ENCODE data around the gene ISL2. TPM values are rescaled to one million over a fixed set of nuclear protein-coding genes. Genes with fewer than 3 reads are reported as not detected.

The ISL2 gene
- total and polyA plus RNA-seq, 2 of the 4 experiments (the other 2 are of a cell fraction) = 1.3 to 3.6 TPM

DNA sequence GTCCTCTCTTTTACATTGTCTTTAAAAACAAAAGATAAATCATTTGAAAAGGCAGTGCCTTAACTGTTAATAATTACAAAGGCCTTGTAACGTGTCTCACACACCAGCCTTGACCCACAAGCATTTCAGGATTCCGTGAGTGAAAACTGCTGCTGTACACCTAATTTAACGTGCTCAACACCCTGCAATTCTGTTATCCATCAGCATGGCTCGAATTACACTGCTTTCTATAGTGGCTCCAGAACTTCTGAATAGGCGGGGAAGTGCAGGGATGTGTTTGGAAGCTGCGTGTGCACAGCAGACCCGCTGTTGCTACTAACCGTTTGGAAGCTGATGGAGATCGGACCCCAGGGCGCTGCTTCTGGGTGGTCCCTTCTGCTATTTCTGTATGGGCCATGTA, 15.4 kb upstream of the ISL2 start:
- Histone ChIP-seq H2BK120ac (ENCODE audit: low read depth, low read length) (no peak overlapping the region), H3K27ac (ENCODE audit: insufficient read depth, low read length) (no peak overlapping the region), H2BK15ac (ENCODE audit: low read depth, low read length) (no peak overlapping the region), H4K91ac (ENCODE audit: insufficient read depth, low read depth, low read length) (no peak overlapping the region), H3K4me2 (ENCODE audit: low read depth, low read length) (no peak overlapping the region), H3K27me3 (ENCODE audit: control insufficient read depth, insufficient read depth, low read length) (peaks cover 18% of the 10 kb centered on the region), H4K5ac (ENCODE audit: low read depth, low read length) (no peak overlapping the region), H2BK20ac (ENCODE audit: low read depth, low read length) (0 out of 2 replicates have a peak overlapping the region, but pooled peaks have one; percentile 14), H3K9me1 (ENCODE audit: insufficient read depth, low read length) (no peaks in the 10 kb centered on the region), H3K4me3 (ENCODE audit: insufficient read depth, low read depth, low read length) (no peak overlapping the region), H2AK9ac (replicated peaks; ENCODE audit: low read depth, low read length, poor library complexity) (no peak overlapping the region), H4K8ac (ENCODE audit: low read depth in 2 of 2, low read length in 2 of 2) (no peak overlapping the region), H2BK5ac (ENCODE audit: low read depth, low read length, poor library complexity, severe bottlenecking) (no peak overlapping the region), H2AFZ (replicated peaks; ENCODE audit: low read length, poor library complexity) (peak overlapping the region; percentile 47), H3K18ac (ENCODE audit: low read depth, low read length) (no peak overlapping the region), H3K23ac (ENCODE audit: low read depth, low read length) (no peak overlapping the region), H2AK5ac (ENCODE audit: low read depth, low read length) (no peak overlapping the region), H3K4me1 (ENCODE audit: control insufficient read depth, insufficient read depth, low read length) (no peaks in the 10 kb centered on the region; the same call in 1 of the 2 replicates), H3K79me1 (ENCODE audit: low read depth in 1 of 2, low read length in 2 of 2) (no peaks in the 10 kb centered on the region), H4K20me1 (ENCODE audit: insufficient read depth, low read length) (no peaks in the 10 kb centered on the region), H3K9me3 (ENCODE audit: control insufficient read depth, insufficient read depth, low read length) (no peaks in the 10 kb centered on the region), H3K36me3 (ENCODE audit: control insufficient read depth, insufficient read depth, low read length) (no peaks in the 10 kb centered on the region), H3K14ac (replicated peaks; ENCODE audit: low read depth, low read length) (0 out of 2 replicates have a peak overlapping the region, but pooled peaks have one; percentile 25), H3K56ac (ENCODE audit: extremely low read depth, insufficient read depth, low read length) (no peak overlapping the region), H3K9ac (ENCODE audit: low read depth, low read length) (no peak overlapping the region), H3K4ac (ENCODE audit: low read depth, low read length) (no peak overlapping the region)
- ChIA-PET CTCF (no interaction called here), POLR2A (ENCODE audit: unreplicated experiment) (no interaction called here)
- TF ChIP-seq, protein P1, sequence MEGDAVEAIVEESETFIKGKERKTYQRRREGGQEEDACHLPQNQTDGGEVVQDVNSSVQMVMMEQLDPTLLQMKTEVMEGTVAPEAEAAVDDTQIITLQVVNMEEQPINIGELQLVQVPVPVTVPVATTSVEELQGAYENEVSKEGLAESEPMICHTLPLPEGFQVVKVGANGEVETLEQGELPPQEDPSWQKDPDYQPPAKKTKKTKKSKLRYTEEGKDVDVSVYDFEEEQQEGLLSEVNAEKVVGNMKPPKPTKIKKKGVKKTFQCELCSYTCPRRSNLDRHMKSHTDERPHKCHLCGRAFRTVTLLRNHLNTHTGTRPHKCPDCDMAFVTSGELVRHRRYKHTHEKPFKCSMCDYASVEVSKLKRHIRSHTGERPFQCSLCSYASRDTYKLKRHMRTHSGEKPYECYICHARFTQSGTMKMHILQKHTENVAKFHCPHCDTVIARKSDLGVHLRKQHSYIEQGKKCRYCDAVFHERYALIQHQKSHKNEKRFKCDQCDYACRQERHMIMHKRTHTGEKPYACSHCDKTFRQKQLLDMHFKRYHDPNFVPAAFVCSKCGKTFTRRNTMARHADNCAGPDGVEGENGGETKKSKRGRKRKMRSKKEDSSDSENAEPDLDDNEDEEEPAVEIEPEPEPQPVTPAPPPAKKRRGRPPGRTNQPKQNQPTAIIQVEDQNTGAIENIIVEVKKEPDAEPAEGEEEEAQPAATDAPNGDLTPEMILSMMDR (conservative IDR thresholded peaks at IDR 0.05; ENCODE audit: low read depth, low read length) = no peak
- no peak for TF ChIP-seq POLR2A (IDR thresholded peaks at IDR 0.05; ENCODE audit: low read depth, low read length)
- no peak for TF ChIP-seq MAZ (IDR thresholded peaks at IDR 0.05; ENCODE audit: borderline replicate concordance, low read depth, low read length)
- no peak for TF ChIP-seq CHD1 (IDR thresholded peaks at IDR 0.05; ENCODE audit: low read depth, low read length)
- TF ChIP-seq, protein P2, sequence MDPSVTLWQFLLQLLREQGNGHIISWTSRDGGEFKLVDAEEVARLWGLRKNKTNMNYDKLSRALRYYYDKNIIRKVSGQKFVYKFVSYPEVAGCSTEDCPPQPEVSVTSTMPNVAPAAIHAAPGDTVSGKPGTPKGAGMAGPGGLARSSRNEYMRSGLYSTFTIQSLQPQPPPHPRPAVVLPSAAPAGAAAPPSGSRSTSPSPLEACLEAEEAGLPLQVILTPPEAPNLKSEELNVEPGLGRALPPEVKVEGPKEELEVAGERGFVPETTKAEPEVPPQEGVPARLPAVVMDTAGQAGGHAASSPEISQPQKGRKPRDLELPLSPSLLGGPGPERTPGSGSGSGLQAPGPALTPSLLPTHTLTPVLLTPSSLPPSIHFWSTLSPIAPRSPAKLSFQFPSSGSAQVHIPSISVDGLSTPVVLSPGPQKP (IDR thresholded peaks at IDR 0.05; ENCODE audit: borderline replicate concordance, low read depth, low read length) = no peak
- TF ChIP-seq FOS (IDR thresholded peaks at IDR 0.05; ENCODE audit: low read depth, low read length) = no peak
- intact Hi-C loops (cut with micrococcal nuclease) (no loop called here), dilution Hi-C loops (cut with HindIII; ENCODE audit: low sequenced_read_pairs, unreplicated experiment) (no loop called here), in situ Hi-C loops (cut with MboI; ENCODE audit: low sequenced_read_pairs) (no loop called here)
- DNase-seq (no peak), ATAC-seq (ENCODE audit: low read depth) (no peak)
- BruUV-seq (replicated peaks) = no TSS peak
- WGBS, 2 experiments (ENCODE audit: extremely low coverage in 2 of 2, insufficient read length in 1 of 2) = no CpG with 5 or more reads among the region's 10 CpGs
